ENCODE data around the gene KCNN3. TPM values are rescaled to one million over a fixed set of nuclear protein-coding genes. Genes with fewer than 3 reads are reported as not detected.

The KCNN3 gene
- total RNA-seq, 4 donors from 2014 or later = under 0.01 to 0.57 (median 0.08) TPM

DNA sequence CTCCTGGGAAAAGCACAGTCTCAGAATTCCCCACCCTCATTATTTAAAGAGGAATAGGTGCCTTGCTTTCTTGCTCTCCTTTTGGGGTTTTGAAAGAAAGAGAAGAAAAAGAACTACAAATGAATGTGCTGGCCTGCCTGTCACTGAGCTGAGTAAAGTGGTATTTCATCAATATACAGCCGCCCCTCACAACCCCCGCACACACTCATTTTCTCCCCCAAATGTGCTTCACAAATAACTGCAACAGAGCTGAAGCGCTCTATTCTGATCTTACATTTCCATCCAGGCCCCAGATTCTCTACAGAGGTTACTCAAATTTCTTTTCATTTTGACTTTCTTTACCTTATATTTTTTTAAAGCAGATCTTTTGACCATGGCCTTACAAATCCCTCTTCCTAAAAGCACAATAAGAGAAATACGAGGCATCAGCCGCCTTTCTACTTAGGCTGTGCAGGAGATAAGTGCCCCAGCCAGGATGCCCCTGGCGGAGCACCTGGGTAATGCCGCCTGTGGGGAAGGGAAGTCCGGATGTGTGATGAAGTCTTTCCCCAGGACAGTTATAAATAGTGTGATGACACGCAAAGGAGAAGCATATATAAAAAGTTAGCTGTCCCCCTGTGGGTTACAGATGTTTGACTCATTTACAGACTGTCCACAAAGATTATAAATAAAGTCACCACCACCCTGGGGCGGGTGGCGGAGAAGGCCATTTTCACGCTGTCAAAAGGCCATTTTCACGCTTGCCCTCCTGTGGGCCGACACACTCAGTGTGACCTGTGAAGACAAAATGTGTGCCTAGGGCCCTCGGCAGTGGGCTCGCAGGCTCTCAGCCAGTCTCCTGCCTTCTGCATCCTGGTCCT, 6.5 kb downstream of the KCNN3 start:
- TF ChIP-seq, protein P1, sequence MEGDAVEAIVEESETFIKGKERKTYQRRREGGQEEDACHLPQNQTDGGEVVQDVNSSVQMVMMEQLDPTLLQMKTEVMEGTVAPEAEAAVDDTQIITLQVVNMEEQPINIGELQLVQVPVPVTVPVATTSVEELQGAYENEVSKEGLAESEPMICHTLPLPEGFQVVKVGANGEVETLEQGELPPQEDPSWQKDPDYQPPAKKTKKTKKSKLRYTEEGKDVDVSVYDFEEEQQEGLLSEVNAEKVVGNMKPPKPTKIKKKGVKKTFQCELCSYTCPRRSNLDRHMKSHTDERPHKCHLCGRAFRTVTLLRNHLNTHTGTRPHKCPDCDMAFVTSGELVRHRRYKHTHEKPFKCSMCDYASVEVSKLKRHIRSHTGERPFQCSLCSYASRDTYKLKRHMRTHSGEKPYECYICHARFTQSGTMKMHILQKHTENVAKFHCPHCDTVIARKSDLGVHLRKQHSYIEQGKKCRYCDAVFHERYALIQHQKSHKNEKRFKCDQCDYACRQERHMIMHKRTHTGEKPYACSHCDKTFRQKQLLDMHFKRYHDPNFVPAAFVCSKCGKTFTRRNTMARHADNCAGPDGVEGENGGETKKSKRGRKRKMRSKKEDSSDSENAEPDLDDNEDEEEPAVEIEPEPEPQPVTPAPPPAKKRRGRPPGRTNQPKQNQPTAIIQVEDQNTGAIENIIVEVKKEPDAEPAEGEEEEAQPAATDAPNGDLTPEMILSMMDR (IDR thresholded peaks at IDR 0.05; ENCODE audit: low read depth) = no peak

DNA sequence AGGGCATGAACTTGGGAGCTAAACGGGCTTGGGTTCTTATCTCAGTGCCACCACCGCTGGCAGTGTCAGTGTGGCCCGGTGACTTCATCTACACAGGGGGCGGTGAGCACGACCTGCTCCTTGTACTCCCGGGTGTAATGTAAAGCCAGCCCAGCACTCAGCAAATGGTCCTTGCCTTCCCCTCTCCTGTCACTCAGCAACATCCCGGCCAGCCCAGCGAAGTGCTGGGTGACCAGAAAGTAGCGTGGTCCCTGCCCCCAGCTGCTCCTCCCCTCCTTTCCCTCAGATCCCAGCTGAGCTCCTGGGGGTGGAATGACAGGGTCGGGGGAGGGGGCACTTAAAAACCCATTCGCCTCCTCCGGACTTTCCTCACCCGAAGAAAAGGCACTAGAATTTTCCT, 7.2 kb downstream of the KCNN3 start:
- TF ChIP-seq, protein P1 (IDR thresholded peaks at IDR 0.05; ENCODE audit: low read depth) = no peak

DNA sequence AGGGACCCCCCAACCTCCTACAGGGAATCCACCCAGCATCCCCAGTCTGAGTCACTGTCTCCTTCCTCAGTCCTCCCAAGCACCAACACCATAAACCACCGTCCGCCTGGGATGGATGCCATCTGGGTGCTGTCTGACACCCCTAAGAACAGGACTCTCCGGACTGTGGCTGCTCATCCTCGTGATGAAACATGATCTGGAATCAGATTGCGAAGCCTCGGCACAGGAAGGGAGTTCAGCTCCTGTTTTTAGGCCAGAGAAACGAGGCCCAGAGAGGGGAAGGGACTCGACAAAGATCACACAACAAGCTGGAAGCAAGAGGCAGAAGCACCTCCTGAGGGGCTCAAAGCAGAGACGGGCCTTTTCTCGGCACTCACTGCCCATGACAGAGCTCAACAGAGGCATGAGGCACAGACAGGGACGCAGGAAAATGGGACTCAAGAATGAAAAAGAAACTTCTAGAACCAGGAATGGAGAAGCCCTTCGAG, 8.4 kb downstream of the KCNN3 start:
- TF ChIP-seq, protein P1 (IDR thresholded peaks at IDR 0.05; ENCODE audit: low read depth) = no peak

DNA sequence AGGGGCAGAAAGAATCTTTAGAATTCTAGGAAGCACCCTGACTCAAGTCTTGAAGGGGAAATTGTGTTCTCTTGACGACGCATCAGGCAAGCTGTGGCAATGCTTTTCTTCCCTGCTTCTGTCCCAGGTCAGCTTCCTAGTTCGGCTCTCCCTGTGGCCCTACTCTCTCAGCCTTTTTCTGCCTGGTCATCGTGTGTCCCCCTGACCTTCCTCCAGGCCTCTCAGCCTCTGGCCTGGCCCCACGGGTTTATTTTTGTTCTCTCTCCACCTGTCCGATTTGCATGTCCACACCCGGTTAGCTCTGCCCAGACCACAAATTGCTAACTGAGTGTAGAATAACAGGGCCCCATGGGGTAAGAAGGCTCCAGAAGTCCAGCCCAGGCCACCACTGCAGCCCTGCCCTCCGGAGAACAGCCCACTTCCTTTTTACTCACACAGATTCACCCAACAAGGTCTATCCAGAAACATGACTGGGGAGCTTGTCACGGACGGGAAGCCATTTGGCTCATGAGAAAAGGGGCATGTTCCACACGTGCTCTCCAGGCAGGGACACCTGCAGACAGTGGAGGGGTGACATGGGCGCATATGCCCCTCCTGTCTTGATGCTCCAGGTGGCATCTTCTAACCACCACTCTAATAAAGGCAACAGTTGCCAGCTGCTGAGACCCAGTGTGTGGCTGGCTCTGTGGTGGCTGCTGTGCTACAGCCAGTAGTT, 9.8 kb downstream of the KCNN3 start:
- TF ChIP-seq, protein P1 (IDR thresholded peaks at IDR 0.05; ENCODE audit: low read depth) = no peak

DNA sequence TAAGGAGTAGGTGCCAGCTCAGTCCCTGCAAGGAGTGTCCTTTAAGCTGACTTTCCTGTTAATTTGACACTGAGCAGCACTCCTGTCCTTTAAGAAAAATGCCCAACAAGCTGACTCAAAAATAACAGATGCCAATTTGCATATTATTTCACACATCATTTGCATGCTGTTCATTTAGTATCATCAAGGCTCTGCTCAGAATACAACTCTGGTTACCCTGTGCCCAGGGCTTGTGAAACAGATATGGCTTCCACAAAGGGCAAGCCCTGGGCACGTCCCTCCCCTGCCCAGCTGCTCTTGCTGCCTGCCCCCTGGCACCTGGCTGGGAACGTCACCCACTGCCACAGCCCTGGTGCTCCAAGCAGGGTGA, 10.3 kb downstream of the KCNN3 start:
- TF ChIP-seq, protein P1 (IDR thresholded peaks at IDR 0.05; ENCODE audit: low read depth) = no peak

DNA sequence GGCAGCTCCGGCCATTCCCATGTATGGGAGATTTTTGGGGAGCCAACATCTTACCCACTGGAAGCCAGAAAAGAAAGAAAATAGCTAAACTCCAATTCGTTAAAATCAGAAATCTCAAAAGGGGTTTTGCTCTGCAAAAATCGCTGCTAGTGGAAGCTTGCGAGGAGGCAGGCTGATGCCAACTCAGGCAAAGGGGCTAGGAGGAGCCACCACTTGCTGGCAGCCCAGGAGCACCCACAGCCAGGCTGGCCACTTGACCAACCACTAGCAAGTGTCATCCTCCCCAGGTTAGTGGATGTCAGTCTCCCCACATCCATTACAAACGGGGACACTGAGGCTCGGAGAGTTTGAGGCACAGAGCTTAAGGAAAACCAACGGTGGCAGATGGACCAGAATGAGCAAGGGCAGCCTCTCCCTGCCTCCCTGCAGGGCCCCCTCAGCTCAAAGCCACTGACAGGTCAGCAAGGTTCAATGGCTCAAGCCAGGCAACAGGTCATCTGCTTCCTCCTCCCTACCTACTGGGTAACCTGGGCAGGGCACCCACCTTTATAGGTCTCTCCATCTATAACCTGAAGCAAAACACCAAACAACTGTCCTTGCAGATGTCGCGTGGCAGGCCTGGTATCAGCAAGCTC, 10.8 kb downstream of the KCNN3 start:
- TF ChIP-seq, protein P1 (IDR thresholded peaks at IDR 0.05; ENCODE audit: low read depth) = no peak
